ENCODE results near the gene MAPT. TPM values are rescaled to one million over a fixed set of nuclear protein-coding genes. Genes with fewer than 3 reads are reported as not detected.

Gene MAPT
- total RNA-seq, 1 experiment from 2014 or later = 3.6 TPM

DNA sequence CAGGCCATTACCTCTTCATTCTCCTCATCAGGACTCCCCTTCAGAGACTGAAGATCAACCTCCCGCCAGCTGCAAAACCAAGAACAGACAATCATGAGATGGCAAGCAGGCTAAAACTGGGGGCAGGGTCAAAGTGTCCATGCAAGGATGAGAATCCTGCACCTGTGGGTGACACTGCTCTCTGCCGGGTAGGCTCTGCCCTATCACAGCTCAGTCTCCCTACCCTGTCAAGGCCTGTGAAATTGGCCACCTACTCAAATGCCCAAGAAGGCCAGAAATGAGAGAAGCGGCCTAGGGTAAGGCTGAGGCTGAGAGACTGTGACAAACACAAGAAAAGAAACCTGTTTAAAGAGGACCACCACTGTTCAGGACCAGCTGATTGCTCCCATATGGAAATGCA is 139.0 kb downstream of the MAPT start:
- no peaks in the 10 kb centered on the region for H3K9me2 ChIP-seq (replicated peaks; ENCODE audit: low read length)
- no peak overlapping the region for H3K4me2 ChIP-seq (ENCODE audit: low read length)
- no peaks in the 10 kb centered on the region for H3F3A ChIP-seq (ENCODE audit: low read length, unreplicated experiment)
- no TSS peak for BruUV-seq (replicated peaks)
- intact Hi-C loops (cut with micrococcal nuclease) = no loop called here
- H3K4me1 ChIP-seq (ENCODE audit: insufficient read depth, low read length) = no peaks in the 10 kb centered on the region
- DNase-seq (no peak), ATAC-seq (no peak)
- peaks cover 85% of the 10 kb centered on the region for H3K36me3 ChIP-seq (ENCODE audit: low read depth, low read length)
- H3K9ac ChIP-seq (ENCODE audit: low read length) = no peak overlapping the region
- peaks cover 10% of the 10 kb centered on the region for H4K20me1 ChIP-seq (ENCODE audit: low read length)
- no peaks in the 10 kb centered on the region for H3K9me3 ChIP-seq (ENCODE audit: low read length)
- no peak overlapping the region for H3K27ac ChIP-seq (ENCODE audit: low read length)
- POLR2A ChIA-PET (ENCODE audit: unreplicated experiment) = no interaction called here
- H3K79me2 ChIP-seq (ENCODE audit: low read length) = no peaks in the 10 kb centered on the region
- CTCF ChIA-PET = no interaction called here
- no peak overlapping the region for H3K4me3 ChIP-seq (ENCODE audit: low read length)
- TF ChIP-seq EZH2 (IDR thresholded peaks at IDR 0.05; ENCODE audit: low read length, unreplicated experiment) = no peak
- no peak for TF ChIP-seq EZH2phosphoT487 (IDR thresholded peaks at IDR 0.05; ENCODE audit: borderline replicate concordance, low read length)
- TF ChIP-seq, protein P1, sequence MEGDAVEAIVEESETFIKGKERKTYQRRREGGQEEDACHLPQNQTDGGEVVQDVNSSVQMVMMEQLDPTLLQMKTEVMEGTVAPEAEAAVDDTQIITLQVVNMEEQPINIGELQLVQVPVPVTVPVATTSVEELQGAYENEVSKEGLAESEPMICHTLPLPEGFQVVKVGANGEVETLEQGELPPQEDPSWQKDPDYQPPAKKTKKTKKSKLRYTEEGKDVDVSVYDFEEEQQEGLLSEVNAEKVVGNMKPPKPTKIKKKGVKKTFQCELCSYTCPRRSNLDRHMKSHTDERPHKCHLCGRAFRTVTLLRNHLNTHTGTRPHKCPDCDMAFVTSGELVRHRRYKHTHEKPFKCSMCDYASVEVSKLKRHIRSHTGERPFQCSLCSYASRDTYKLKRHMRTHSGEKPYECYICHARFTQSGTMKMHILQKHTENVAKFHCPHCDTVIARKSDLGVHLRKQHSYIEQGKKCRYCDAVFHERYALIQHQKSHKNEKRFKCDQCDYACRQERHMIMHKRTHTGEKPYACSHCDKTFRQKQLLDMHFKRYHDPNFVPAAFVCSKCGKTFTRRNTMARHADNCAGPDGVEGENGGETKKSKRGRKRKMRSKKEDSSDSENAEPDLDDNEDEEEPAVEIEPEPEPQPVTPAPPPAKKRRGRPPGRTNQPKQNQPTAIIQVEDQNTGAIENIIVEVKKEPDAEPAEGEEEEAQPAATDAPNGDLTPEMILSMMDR (conservative IDR thresholded peaks at IDR 0.05; ENCODE audit: low read depth, low read length) = no peak
- no peak overlapping the region for H2AFZ ChIP-seq (ENCODE audit: low read length)
- no peaks in the 10 kb centered on the region for H3K27me3 ChIP-seq (ENCODE audit: low read length)

DNA sequence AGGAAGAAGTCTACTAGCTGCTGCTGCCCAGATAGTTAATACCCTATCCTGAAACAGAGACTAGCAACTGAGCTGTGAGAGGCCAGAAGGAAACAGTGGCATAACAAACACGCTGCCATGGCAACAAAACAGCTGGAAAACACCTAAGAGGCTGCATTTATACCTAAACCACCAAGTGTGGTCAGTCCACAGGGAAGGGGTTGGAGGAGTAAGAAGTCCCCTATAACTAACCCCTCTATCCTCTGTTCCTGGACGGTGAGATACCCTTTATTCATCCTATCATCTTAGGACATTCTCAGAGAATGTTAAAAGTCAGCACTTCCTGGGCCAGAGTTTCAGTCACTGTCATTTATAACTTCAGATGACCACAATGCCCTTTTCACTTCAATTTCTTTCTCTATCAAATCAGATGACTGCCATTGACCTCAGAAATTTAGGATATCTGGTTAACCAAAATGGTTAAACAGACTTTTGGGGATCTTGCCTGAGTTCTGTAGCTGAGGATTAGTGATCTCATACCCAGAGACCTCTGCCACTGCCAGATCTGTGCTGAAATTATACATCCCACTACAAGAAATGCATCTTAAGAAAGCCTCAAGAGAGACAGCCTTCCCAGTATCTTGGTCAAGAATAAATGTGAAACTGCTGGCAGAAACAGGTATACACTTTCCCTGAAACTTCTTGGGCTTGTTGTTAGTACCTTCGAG is 140.9 kb downstream of the MAPT start:
- H3K79me2 ChIP-seq (ENCODE audit: low read length) = no peaks in the 10 kb centered on the region
- no peaks in the 10 kb centered on the region for H3K27me3 ChIP-seq (ENCODE audit: low read length)
- H3F3A ChIP-seq (ENCODE audit: low read length, unreplicated experiment) = no peaks in the 10 kb centered on the region
- H2AFZ ChIP-seq (ENCODE audit: low read length) = no peak overlapping the region
- no peaks in the 10 kb centered on the region for H3K9me2 ChIP-seq (replicated peaks; ENCODE audit: low read length)
- CTCF ChIA-PET = interaction anchor here (0.6 kb wide), 1 partner anchor 28 kb away, joined by 3 read pairs; no protein-coding TSS in a partner anchor
- H4K20me1 ChIP-seq (ENCODE audit: low read length) = peaks cover 10% of the 10 kb centered on the region
- H3K4me1 ChIP-seq (ENCODE audit: insufficient read depth, low read length) = no peaks in the 10 kb centered on the region
- POLR2A ChIA-PET (ENCODE audit: unreplicated experiment) = no interaction called here
- TF ChIP-seq EZH2 (IDR thresholded peaks at IDR 0.05; ENCODE audit: low read length, unreplicated experiment) = no peak
- TF ChIP-seq, protein P1 (conservative IDR thresholded peaks at IDR 0.05; ENCODE audit: low read depth, low read length) = no peak
- no peak for TF ChIP-seq EZH2phosphoT487 (IDR thresholded peaks at IDR 0.05; ENCODE audit: borderline replicate concordance, low read length)
- no TSS peak for BruUV-seq (replicated peaks)
- no peak for DNase-seq
- no peaks in the 10 kb centered on the region for H3K9me3 ChIP-seq (ENCODE audit: low read length)
- no peak; the same call in 1 of the 2 replicates for ATAC-seq
- no peak overlapping the region for H3K27ac ChIP-seq (ENCODE audit: low read length)
- H3K9ac ChIP-seq (ENCODE audit: low read length) = no peak overlapping the region
- H3K36me3 ChIP-seq (ENCODE audit: low read depth, low read length) = peaks cover 95% of the 10 kb centered on the region
- no peak overlapping the region for H3K4me3 ChIP-seq (ENCODE audit: low read length)
- intact Hi-C loops (cut with micrococcal nuclease) = no loop called here
- no peak overlapping the region for H3K4me2 ChIP-seq (ENCODE audit: low read length)

DNA sequence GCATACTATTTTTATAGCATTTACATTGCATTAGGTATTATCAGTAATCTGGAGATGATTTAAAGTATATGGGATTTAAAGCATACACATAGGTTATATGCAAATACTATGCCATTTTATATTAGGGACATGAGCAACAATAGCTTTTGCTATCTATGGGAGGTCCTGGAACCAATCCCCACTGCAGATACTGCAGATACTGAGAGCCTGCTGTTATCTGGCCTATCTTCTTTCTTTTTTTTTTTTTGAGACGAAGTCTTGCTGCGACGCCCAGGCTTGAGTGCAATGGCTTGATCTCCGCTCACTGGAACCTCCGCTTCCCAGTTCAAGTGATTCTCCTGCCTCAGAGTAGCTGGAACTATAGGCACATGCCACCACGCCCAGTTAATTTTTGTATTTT is 142.1 kb downstream of the MAPT start:
- no peaks in the 10 kb centered on the region for H3K9me2 ChIP-seq (replicated peaks; ENCODE audit: low read length)
- no peaks in the 10 kb centered on the region for H3K27me3 ChIP-seq (ENCODE audit: low read length)
- no peak overlapping the region for H3K9ac ChIP-seq (ENCODE audit: low read length)
- no peak for DNase-seq
- intact Hi-C loops (cut with micrococcal nuclease) = no loop called here
- H3K27ac ChIP-seq (ENCODE audit: low read length) = no peak overlapping the region
- CTCF ChIA-PET = no interaction called here
- no peaks in the 10 kb centered on the region for H3K79me2 ChIP-seq (ENCODE audit: low read length)
- no peak overlapping the region for H3K4me3 ChIP-seq (ENCODE audit: low read length)
- TF ChIP-seq EZH2 (IDR thresholded peaks at IDR 0.05; ENCODE audit: low read length, unreplicated experiment) = no peak
- TF ChIP-seq, protein P1 (conservative IDR thresholded peaks at IDR 0.05; ENCODE audit: low read depth, low read length) = no peak
- TF ChIP-seq EZH2phosphoT487 (IDR thresholded peaks at IDR 0.05; ENCODE audit: borderline replicate concordance, low read length) = no peak
- no TSS peak for BruUV-seq (replicated peaks)
- POLR2A ChIA-PET (ENCODE audit: unreplicated experiment) = no interaction called here
- no peak overlapping the region for H3K4me2 ChIP-seq (ENCODE audit: low read length)
- H2AFZ ChIP-seq (ENCODE audit: low read length) = no peak overlapping the region
- peaks cover 94% of the 10 kb centered on the region for H3K36me3 ChIP-seq (ENCODE audit: low read depth, low read length)
- ATAC-seq = no peak
- no peaks in the 10 kb centered on the region for H3K4me1 ChIP-seq (ENCODE audit: insufficient read depth, low read length)
- H3K9me3 ChIP-seq (ENCODE audit: low read length) = no peaks in the 10 kb centered on the region
- peaks cover 10% of the 10 kb centered on the region for H4K20me1 ChIP-seq (ENCODE audit: low read length)
- no peaks in the 10 kb centered on the region for H3F3A ChIP-seq (ENCODE audit: low read length, unreplicated experiment)

Data from PC-3 (cell line).